HEK293T (cell line): Measurements from ENCODE around the gene MAD1L1.

Experiments
- CTBP1 ChIP-seq: fragments of 450-650 bp; IDR thresholded peaks from 2 replicates; pipeline ENCODE4 v1.6.1; 2016; ENCODE audit warnings: borderline replicate concordance
- HDGF ChIP-seq: fragments of 450-650 bp; IDR thresholded peaks from 2 replicates; pipeline ENCODE4 v1.6.1; 2017; ENCODE audit warnings: antibody characterized with exemption, borderline replicate concordance
- L3MBTL2 ChIP-seq: fragments of 450-650 bp; conservative IDR thresholded peaks from 2 replicates; pipeline ENCODE4 v1.6.1; 2016; ENCODE audit warnings: mild to moderate bottlenecking
- LEF1 ChIP-seq: fragments of 450-650 bp; IDR thresholded peaks from 2 replicates; pipeline ENCODE4 v1.6.1; 2017; ENCODE audit warnings: mild to moderate bottlenecking, borderline replicate concordance

DNA sequence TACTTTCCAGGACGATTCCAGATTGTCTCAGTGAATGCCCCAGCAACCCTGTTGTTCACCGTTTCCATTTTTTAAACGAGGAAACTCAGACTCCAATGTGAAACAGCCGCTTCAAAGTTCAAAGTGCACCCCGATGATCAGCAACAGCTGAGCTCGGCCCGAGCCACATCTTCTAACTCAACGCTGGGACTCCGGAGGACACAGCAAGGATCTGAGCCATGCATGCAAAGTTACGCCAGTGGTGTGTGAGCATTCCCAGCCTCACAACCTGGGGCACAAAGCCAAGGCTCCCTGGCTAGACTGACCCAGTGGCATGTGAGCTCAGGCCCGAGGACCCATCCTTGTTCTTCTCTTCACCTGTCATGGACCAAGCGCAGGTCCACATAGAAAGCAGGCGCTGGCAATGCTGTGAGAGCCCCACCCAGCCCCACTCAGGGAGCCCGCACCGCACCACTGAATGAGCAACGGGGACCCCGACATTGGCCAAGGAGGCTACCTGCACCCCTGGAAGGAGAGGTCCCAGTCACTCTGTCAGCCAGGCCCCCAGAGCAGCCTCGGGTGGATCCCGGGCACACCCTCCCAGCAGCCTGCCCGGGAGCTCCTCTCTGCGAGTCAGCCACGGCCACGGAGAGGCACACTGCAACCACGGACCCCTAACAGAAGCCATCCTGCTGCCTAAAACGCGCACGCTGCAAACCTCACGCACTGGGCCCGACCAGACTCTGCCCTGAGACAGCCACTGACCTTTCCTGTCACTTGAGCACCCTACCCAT lies 82.9 kb downstream of the MAD1L1 start:
- TF ChIP-seq HDGF: no peak
- TF ChIP-seq CTBP1: no peak
- no peak for TF ChIP-seq L3MBTL2
- TF ChIP-seq LEF1: no peak
